Kidney (tissue), 14 donors: Measurements from ENCODE around the gene INTS12. TPM values are rescaled to one million over a fixed set of nuclear protein-coding genes. Genes with fewer than 3 reads are reported as not detected.
"Not testable (repeated sequence)": the region's sequence is repeated elsewhere in the genome, so short reads cannot be mapped to it uniquely, and the experiment has no call there.

Experiments
- DNase-seq, 5 donors: peaks; one replicate each; pipeline ENCODE4 v3.0.0-alpha.2; 2013 to 2020
- FAIRE-seq: peaks from 2 replicates; lab custom pipeline; 2012; peaks lifted over from hg19 to GRCh38; lab: Jason Lieb, UNC
- H3K27ac ChIP-seq, 2 donors: one replicate each; pipeline ENCODE4 v1.7.0; 2013; ENCODE audit warnings: low read depth in 2 of 2, low read length in 2 of 2, inconsistent platforms in 1 of 2
- H3K27me3 ChIP-seq: one replicate; pipeline ENCODE4 v1.7.1; 2013; ENCODE audit warnings: low read length, inconsistent platforms; ENCODE audit not compliant: control insufficient read depth, insufficient read depth
- H3K36me3 ChIP-seq, 3 donors: one replicate each; pipeline versions ENCODE4 v1.7.0 to v1.7.1; 2013; ENCODE audit warnings: low read length in 3 of 3, control low read depth in 1 of 3, inconsistent platforms in 1 of 3; ENCODE audit not compliant: insufficient read depth in 3 of 3, control insufficient read depth in 2 of 3
- H3K4me1 ChIP-seq, 3 donors: one replicate each; pipeline versions ENCODE4 v1.7.0 to v1.7.1; 2013; ENCODE audit warnings: low read length in 3 of 3, inconsistent platforms in 1 of 3, low read depth in 1 of 3; ENCODE audit not compliant: control insufficient read depth in 2 of 3, insufficient read depth in 2 of 3
- H3K4me3 ChIP-seq, 3 donors: one replicate each; pipeline versions ENCODE4 v1.7.0 to v1.8.1; 2013; ENCODE audit warnings: low read length in 3 of 3, control low read depth in 1 of 3, inconsistent platforms in 1 of 3
- H3K9ac ChIP-seq, 3 donors: one replicate each; pipeline versions ENCODE4 v1.7.0 to v1.7.1; 2013; ENCODE audit warnings: low read length in 3 of 3, control low read depth in 1 of 3, inconsistent platforms in 1 of 3
- H3K9me3 ChIP-seq, 3 donors: one replicate each; pipeline versions ENCODE4 v1.7.0 to v1.7.1; 2013; ENCODE audit warnings: low read length in 3 of 3, control low read depth in 1 of 3, inconsistent platforms in 1 of 3; ENCODE audit not compliant: control insufficient read depth in 2 of 3, insufficient read depth in 1 of 3
- CTCF ChIP-seq: IDR thresholded peaks from 3 replicates; pipeline ENCODE4 v1.5.1; 2012; ENCODE audit warnings: mild to moderate bottlenecking, moderate library complexity, borderline replicate concordance; ENCODE audit not compliant: insufficient read depth; ENCODE audit errors: extremely low read depth
- intact Hi-C: fragments of 100-400 bp; cut with DNase I; formaldehyde crosslinking; loops from one replicate; pipeline ENCODE4 v1.11.1; 2022
- polyA plus RNA-seq: library from polyadenylated mRNA; stranded (reverse); fragments of 350-450 nt; fragmentation: Illumina TruSeq; extraction: RNeasy Lipid Tissue Mini Kit (QIAGEN cat#74804); gene quantifications from one replicate; pipeline ENCODE4 v1.2.3, GENCODE V29; 2014; ENCODE audit warnings: low read depth, low replicate concordance; ENCODE audit not compliant: insufficient read depth
- total RNA-seq: library from RNA; stranded (reverse); fragmentation: NEBNext Ultra II Directional; extraction: Animal tissue kit (Norgen Biotek cat#: 25700); gene quantifications from one replicate; pipeline ENCODE4 v1.2.1, GENCODE V29; 2021
- donor health status: control.
- donor health status: control.
- donor health status: control.
- donor health status: control.
- donor health status: control.
- donor health status: DM: yes; HTN: yes; CAD: no.
- donor health status: Normal renal cell carcinoma (clear cell type).

The INTS12 gene
- total and polyA plus RNA-seq, 2 donors from 2014 or later: 15.5 to 21.4 TPM

- H3K4me3 ChIP-seq: no peak overlapping the region
- intact Hi-C loops: no loop called here
- H3K9ac ChIP-seq: no peak overlapping the region
- no peak for DNase-seq
- no peaks in the 10 kb centered on the region for H3K4me1 ChIP-seq
- H3K27me3 ChIP-seq: no peaks in the 10 kb centered on the region
- no peak for TF ChIP-seq CTCF
- no peaks in the 10 kb centered on the region for H3K9me3 ChIP-seq
- no peak for FAIRE-seq
- H3K36me3 ChIP-seq: no peaks in the 10 kb centered on the region
- no peak overlapping the region for H3K27ac ChIP-seq
Measured at GRCh38 chr4:105753361-105753760, 44.9 kb upstream of the INTS12 start.

GRCh38 chr4:105751718-105752299, 43.3 kb upstream of the INTS12 start:
- TF ChIP-seq CTCF: no peak
- FAIRE-seq (no peak), DNase-seq (no peak)
- intact Hi-C loops: no loop called here
- H3K4me3 ChIP-seq: no peak overlapping the region
- no peaks in the 10 kb centered on the region for H3K36me3 ChIP-seq
- no peak overlapping the region for H3K27ac ChIP-seq
- H3K4me1 ChIP-seq: no peaks in the 10 kb centered on the region
- H3K9ac ChIP-seq: no peak overlapping the region
- H3K27me3 ChIP-seq: no peaks in the 10 kb centered on the region
- no peaks in the 10 kb centered on the region for H3K9me3 ChIP-seq

GRCh38 chr4:105748222-105748621, 39.7 kb upstream of the INTS12 start:
- TF ChIP-seq CTCF: no peak
- H3K27me3 ChIP-seq: no peaks in the 10 kb centered on the region
- no peak overlapping the region for H3K27ac ChIP-seq
- DNase-seq (no peak), FAIRE-seq (no peak)
- intact Hi-C loops: no loop called here
- H3K9me3 ChIP-seq: no peaks in the 10 kb centered on the region
- no peaks in the 10 kb centered on the region for H3K36me3 ChIP-seq
- H3K4me1 ChIP-seq: no peaks in the 10 kb centered on the region
- no peak overlapping the region for H3K4me3 ChIP-seq
- no peak overlapping the region for H3K9ac ChIP-seq

GRCh38 chr4:105741548-105741947, 33.1 kb upstream of the INTS12 start:
- Histone ChIP-seq H3K9ac (no peak overlapping the region), H3K27ac (no peak overlapping the region), H3K9me3 (peaks cover 0 to 8% (median 4%) of the 10 kb centered on the region in 3 donors), H3K27me3 (no peaks in the 10 kb centered on the region), H3K4me3 (no peak overlapping the region), H3K4me1 (no peaks in the 10 kb centered on the region), H3K36me3 (no peaks in the 10 kb centered on the region)
- FAIRE-seq (no peak), DNase-seq (no peak)
- no peak for TF ChIP-seq CTCF
- intact Hi-C loops: no loop called here

- H3K4me1 ChIP-seq, H3K4me3 ChIP-seq, H3K9ac ChIP-seq, DNase-seq, H3K36me3 ChIP-seq, FAIRE-seq, intact Hi-C loops, H3K27ac ChIP-seq, H3K27me3 ChIP-seq: not testable (repeated sequence)
- H3K9me3 ChIP-seq: peaks cover 0 to 12% (median 4%) of the 10 kb centered on the region in 3 donors
Measured at GRCh38 chr4:105735217-105735616, 26.7 kb upstream of the INTS12 start.

- H3K4me1 ChIP-seq, FAIRE-seq, H3K27me3 ChIP-seq, H3K27ac ChIP-seq, H3K4me3 ChIP-seq, H3K36me3 ChIP-seq, intact Hi-C loops, DNase-seq, H3K9ac ChIP-seq, H3K9me3 ChIP-seq: not testable (repeated sequence)
Measured at GRCh38 chr4:105729895-105730294, 21.4 kb upstream of the INTS12 start.
